GM18505 (cell line): ENCODE data around the gene UCN.
A peak's percentile ranks its signal among the peaks of the same experiment; 100 is the strongest.
"Not testable (repeated sequence)": the region's sequence is repeated elsewhere in the genome, so short reads cannot be mapped to it uniquely, and the experiment has no call there.

Experiments
- ATAC-seq: cut with Tn5 transposase; IDR thresholded peaks from one replicate; pipeline ENCODE4 v1.9.1; 2021; ENCODE audit not compliant: unreplicated experiment
- POLR2A ChIP-seq: IDR thresholded peaks from 4 replicates; pipeline ENCODE4 v1.6.1; 2011; ENCODE audit warnings: borderline replicate concordance; ENCODE audit not compliant: insufficient read depth, insufficient read length; ENCODE audit errors: extremely low read depth

UCN gene, protein sequence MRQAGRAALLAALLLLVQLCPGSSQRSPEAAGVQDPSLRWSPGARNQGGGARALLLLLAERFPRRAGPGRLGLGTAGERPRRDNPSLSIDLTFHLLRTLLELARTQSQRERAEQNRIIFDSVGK

GRCh38 chr2:27308359-27308881, at the start of gene UCN:
Gene UCN, minus strand, starts transcription at chr2:27308445. Its CDS starts 550 bp downstream, at chr2:27307895.
- TF ChIP-seq POLR2A: no peak
- no peak for ATAC-seq

GRCh38 chr2:27356382-27357181, 48.3 kb upstream of the UCN start, which contains the start of gene GTF3C2:
Gene GTF3C2, minus strand, starts transcription at chr2:27356764. Its CDS starts 13,210 bp downstream, at chr2:27343554.
- ATAC-seq: peak; percentile 80
- peak; percentile 66 for TF ChIP-seq POLR2A

DNA sequence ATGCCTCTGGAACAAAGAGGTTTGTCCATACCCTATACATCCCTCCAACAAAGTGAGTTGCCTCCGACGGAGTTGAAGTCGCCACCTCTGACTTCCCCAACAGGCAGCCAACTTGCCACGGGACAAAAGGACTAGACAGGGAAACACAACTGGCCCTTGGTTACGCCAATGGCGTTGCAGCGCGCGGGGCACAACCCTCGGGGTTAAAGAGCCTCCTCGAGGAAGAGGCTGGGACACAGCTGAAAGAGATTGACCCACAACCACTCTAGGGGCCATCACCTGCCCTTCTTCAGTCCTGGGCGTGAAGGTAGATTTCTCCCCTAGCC, 47.8 kb upstream of the UCN start:
- TF ChIP-seq POLR2A: no peak
- peak; percentile 33 for ATAC-seq

GRCh38 chr2:27354597-27354927, 46.3 kb upstream of the UCN start:
- TF ChIP-seq POLR2A: no peak
- no peak for ATAC-seq

DNA sequence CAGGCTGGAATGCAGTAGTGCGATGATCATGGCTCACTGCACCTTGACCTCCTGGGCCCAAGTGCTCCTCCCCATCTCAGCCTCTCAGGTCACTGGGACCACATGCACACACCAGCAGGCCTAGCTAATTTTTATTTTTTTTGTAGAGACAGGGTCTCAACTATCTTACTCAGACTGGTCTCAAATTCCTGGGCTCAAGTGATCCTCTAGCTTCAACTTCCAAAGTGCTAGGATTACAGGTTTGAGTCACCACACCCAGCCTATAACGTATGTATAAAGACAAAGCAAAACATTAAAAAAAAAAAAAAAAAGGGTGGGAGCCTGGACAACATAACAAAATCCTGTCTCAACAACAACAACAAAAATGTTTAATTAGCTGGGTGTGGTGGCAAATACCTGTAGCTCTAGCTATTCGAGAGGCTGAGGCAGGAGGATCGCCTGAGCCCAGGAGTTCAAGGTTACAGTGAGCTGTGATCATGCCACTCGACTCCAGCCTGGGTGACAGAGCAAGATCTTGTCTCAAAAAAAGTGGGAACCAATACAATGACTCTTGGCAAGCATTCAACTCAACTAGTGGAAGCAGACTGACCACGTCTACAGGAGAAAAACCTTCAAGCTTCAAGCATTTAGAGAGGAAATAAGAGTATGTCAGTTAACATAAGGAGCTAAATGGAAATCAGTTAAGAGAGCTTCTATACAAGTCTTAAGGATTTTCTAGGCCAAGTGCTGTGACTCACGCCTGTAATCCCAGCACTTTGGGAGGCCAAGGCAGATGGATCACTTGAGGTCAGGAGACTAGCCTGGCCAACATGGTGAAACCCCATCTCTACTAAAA, 45.7 kb upstream of the UCN start:
- ATAC-seq: no peak
- TF ChIP-seq POLR2A: no peak

DNA sequence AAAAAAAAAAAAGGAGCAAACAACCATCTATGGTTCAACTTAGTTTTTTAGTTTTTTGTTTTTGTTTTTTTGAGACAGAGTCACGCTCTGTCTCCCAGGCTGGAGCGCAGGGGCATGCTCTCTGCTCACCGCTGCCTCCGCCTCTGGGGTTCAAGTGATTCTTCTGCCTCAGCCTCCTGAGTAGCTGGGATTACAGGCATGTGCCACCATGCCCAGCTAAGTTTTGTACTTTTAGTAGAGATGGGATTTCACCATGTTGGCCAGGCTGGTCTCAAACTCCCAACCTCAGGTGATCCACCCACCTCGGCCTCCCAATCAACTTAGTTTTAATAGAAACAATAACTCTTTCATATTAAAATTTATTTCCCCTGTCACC, 45.1 kb upstream of the UCN start:
- not testable (repeated sequence) for ATAC-seq

GRCh38 chr2:27351802-27352598, 43.8 kb upstream of the UCN start:
- no peak for TF ChIP-seq POLR2A
- ATAC-seq: no peak

DNA sequence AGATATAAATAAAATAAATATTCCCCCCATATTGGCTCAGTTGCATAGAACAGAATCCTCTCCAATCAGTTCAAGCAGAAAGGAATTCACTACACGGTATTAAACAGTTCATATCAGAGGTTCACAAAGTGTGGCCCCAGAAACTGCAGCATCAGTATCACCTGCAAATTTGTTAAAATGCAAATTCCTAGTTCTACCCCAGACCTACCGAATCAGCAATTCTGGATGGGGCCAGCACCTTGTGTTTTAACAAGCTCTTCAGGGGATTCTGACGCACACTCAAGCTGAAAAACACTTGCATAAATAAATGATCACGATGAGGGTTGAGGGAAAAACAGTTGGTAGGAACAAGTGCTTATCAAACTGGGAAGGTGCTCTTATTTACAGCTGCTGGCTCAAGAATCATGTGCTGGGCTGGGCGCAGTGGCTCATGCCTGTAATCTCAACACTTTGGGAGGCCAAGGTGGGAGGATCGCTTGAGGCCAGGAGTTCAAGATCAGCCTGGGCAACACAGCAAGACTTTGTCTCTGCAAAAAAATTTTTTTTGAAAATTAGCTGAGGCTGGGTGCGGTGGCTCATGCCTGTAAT, 42.0 kb upstream of the UCN start:
- no peak for TF ChIP-seq POLR2A
- no peak for ATAC-seq

GRCh38 chr2:27347641-27348040, 39.4 kb upstream of the UCN start:
- ATAC-seq: no peak
- TF ChIP-seq POLR2A: no peak

DNA sequence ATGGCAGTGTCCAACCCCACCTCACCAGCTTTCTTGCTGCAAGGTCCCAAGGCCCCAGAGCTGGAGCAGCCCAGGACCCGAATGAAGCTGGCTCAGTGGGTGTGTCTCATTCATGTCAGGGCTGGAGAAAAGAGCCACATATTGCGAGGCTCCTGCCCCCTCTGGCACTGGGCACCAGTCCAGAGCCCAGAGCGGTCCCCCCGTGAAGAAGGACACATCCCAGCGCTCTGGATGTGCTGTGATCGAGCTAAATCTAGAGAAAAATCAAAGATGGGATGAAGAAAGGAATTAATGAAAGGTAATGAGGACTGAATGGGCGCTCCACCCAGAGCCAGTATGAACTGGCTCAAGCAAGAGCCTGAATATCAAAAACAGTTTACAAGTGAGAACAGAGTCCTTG, 27.9 kb upstream of the UCN start:
- no peak for ATAC-seq

GRCh38 chr2:27335311-27335710, 27.1 kb upstream of the UCN start:
- no peak for TF ChIP-seq POLR2A

More for the DNA sequence above, 27.9 kb upstream of the UCN start:
- no peak for TF ChIP-seq POLR2A

DNA sequence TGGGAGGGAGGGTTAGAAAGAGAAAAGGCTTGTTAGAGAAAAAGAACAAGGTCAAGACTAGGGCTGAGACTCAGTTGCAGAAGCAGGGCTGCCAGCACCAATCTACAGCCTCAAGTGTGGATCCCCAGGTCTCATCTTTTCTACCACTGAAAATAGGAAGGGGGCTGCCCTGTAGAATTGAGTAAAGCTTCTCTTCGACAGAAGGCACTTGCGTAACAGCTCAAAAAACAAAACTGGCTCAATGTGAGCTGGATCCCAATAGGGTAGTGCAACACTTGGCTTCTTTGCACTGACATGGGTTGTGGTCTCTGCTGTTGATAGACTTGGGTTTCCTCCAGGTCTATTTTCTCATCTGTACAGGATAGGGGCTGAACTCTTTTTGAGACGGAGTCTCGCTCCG, 16.5 kb upstream of the UCN start:
- ATAC-seq: no peak
- no peak for TF ChIP-seq POLR2A

More at GRCh38 chr2:27335311-27335710, 27.1 kb upstream of the UCN start:
- ATAC-seq: no peak
